Measurements from ENCODE around the gene KLHL22.
A peak's percentile ranks its signal among the peaks of the same experiment; 100 is the strongest.
"Not testable (repeated sequence)": the region's sequence is repeated elsewhere in the genome, so short reads cannot be mapped to it uniquely, and the experiment has no call there.

Gene KLHL22

DNA sequence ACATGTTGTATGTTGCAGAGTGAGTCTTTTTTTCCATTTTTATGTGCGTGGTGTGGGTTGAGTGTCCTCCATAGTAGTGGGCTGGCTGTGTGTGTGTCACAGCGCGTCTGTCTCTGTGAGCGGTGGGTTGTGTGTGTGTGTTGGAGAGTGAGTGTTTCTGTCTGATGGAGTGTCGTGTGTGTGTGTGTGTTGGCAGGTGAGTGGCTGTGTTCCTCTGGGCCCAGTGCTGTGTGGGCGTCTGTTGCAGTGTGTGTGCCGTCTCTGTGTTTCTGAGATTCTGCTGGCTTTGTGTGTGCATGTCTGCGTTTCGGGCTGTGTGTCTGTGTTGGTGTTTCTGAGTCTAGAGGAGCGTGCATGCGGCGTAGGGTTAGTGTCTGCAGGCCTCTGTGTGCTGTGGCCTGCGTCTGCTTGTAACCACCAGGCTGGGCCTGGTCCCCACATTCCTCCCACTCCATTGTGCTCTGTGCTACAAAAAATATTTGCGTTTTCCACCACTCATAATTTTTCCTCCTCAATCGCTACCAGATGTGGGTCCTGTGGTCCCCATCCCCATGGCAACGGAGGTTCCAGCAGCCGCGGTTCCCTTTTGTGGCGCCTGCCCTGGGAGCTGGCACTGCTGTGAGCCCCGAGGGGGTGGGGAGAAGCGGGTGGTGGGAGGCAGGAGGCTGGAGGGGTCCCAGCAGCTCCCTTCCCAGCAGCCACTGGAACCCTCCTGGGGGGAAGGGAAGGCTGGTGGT, 73.2 kb downstream of the KLHL22 start:
- Histone ChIP-seq H3K4me3 (ENCODE audit: low read depth, low read length) (no peak overlapping the region), H3K36me3 (ENCODE audit: control insufficient read depth, insufficient read depth, low read length) (no peaks in the 10 kb centered on the region; the same call in 1 of the 2 replicates), H3K27ac (ENCODE audit: low read depth, low read length) (no peak overlapping the region), H3K4me1 (ENCODE audit: control insufficient read depth, insufficient read depth, low read length) (no peaks in the 10 kb centered on the region), H3K9me3 (ENCODE audit: control insufficient read depth, insufficient read depth, low read length) (no peaks in the 10 kb centered on the region), H3K27me3 (ENCODE audit: control insufficient read depth, insufficient read depth, low read length) (peaks cover 28% of the 10 kb centered on the region), H3K9ac (ENCODE audit: low read depth, low read length) (no peak overlapping the region)

DNA sequence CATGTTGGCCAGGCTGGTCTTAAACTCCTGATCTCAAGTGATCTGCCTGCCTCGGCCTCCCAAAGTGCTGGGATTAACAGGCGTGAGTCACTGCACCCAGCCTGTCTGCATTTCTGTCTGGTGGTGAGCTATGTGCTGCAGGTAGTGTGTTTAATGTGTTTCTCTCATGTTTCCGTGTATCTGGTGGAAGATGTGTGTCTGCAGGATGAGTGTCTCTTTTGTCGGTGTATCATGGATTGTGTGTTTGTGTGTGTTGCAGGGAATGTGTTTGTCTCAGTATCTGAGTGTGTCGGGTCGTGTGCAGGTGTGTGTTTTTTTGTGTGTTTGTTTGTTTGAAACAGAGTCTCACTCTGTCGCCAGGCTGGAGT, 74.1 kb downstream of the KLHL22 start:
- Histone ChIP-seq H3K4me3 (ENCODE audit: low read depth, low read length) (no peak overlapping the region), H3K27me3 (ENCODE audit: control insufficient read depth, insufficient read depth, low read length) (peaks cover 20% of the 10 kb centered on the region), H3K9ac (ENCODE audit: low read depth, low read length) (no peak overlapping the region), H3K36me3 (ENCODE audit: control insufficient read depth, insufficient read depth, low read length) (no peaks in the 10 kb centered on the region), H3K9me3 (ENCODE audit: control insufficient read depth, insufficient read depth, low read length) (no peaks in the 10 kb centered on the region), H3K27ac (ENCODE audit: low read depth, low read length) (no peak overlapping the region), H3K4me1 (ENCODE audit: control insufficient read depth, insufficient read depth, low read length) (no peaks in the 10 kb centered on the region)

DNA sequence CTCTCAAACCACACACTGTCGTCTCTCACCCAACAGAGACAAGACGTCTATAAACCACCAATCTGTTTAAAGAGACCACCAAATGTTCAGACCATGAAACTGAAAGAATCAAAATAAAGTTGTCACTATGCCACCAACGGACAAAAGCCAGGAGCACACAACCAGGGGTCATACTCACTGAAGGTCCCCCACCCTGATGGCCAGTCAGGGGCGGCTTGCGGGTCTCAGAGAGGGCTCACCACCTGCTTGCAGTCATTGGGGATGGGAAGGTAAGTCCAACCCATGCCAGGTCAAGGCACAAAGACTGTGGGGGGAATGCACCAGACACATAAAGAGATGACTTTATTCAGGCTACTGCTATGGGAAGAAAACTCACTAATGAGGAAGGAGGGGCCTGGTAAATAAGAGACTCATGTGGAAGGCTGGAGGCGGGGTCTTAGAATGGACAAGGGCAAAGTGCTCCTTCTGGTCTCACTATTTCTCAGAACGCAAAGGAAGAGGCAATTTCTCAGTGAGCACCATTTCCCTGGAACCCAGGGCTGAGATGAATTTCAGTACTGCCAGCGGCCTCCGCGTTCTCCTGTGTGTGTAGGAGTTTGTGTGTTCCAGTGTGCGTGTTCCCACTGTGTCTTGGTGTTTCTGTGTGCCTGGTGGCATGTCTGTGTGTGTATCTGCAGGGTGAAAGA, 75.3 kb downstream of the KLHL22 start:
- Histone ChIP-seq H3K9ac (ENCODE audit: low read depth, low read length) (no peak overlapping the region), H3K36me3 (ENCODE audit: control insufficient read depth, insufficient read depth, low read length) (no peaks in the 10 kb centered on the region), H3K4me1 (ENCODE audit: control insufficient read depth, insufficient read depth, low read length) (no peaks in the 10 kb centered on the region), H3K9me3 (ENCODE audit: control insufficient read depth, insufficient read depth, low read length) (no peaks in the 10 kb centered on the region), H3K4me3 (ENCODE audit: low read depth, low read length) (no peak overlapping the region), H3K27ac (ENCODE audit: low read depth, low read length) (no peak overlapping the region), H3K27me3 (ENCODE audit: control insufficient read depth, insufficient read depth, low read length) (peaks cover 9% of the 10 kb centered on the region; the same call in 1 of the 2 replicates)

DNA sequence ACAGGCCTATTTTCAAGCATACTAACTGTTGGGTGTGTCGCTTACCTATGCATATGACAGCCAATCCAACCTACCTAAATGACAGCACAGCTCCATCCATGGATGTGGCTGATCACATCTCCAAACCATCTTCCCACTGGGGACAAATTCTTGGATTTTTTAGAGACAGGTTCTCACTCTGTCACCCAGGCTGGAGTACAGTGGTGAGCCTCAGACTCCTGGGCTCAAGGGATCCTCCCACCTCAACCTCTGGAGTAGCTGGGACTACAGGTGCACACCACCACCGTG, 76.0 kb downstream of the KLHL22 start:
- Histone ChIP-seq H3K27ac (ENCODE audit: low read depth, low read length) (no peak overlapping the region), H3K4me1 (ENCODE audit: control insufficient read depth, insufficient read depth, low read length) (no peaks in the 10 kb centered on the region), H3K9ac (ENCODE audit: low read depth, low read length) (no peak overlapping the region), H3K36me3 (ENCODE audit: control insufficient read depth, insufficient read depth, low read length) (no peaks in the 10 kb centered on the region), H3K4me3 (ENCODE audit: low read depth, low read length) (no peak overlapping the region), H3K27me3 (ENCODE audit: control insufficient read depth, insufficient read depth, low read length) (peaks cover 2% of the 10 kb centered on the region; the same call in 1 of the 2 replicates), H3K9me3 (ENCODE audit: control insufficient read depth, insufficient read depth, low read length) (no peaks in the 10 kb centered on the region)

DNA sequence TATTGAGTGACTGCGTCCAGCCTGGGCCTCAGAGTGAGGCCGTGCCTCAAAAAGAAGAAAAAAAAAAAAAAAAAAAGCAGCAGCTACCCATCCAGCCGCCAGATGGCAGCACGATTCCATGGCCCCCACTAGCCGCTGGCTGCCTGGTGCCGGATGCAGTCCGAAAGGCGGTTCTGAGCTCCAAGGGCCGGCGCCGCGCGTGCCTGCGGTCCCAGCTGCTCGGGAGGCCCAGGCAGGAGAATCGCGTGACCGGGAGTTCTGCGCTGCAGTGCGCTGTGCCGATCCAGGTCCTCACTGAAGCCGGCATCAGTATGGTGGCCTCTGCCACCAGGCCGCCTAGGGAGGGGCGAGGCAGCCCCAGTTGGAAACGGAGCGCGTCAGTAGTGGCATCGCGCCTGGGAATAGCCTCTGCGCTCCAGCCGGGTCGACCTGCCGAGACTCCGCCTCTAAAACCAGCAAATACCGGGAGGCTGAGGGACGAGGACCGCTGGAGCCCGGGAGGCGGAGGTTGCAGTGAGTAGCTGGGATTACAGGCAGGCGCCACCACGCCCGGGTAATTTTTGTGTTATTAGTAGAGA, 77.3 kb downstream of the KLHL22 start:
- no peaks in the 10 kb centered on the region for H3K4me1 ChIP-seq (ENCODE audit: control insufficient read depth, insufficient read depth, low read length)
- peak overlapping the region; percentile 62 for H3K4me3 ChIP-seq (ENCODE audit: low read depth, low read length)
- H3K27ac ChIP-seq (ENCODE audit: low read depth, low read length): no peak overlapping the region
- H3K9me3 ChIP-seq (ENCODE audit: control insufficient read depth, insufficient read depth, low read length): no peaks in the 10 kb centered on the region
- 0 out of 2 replicates have a peak, but pooled peaks cover 2% of the 10 kb centered on the region for H3K27me3 ChIP-seq (ENCODE audit: control insufficient read depth, insufficient read depth, low read length)
- no peak overlapping the region; the same call in 1 of the 2 replicates for H3K9ac ChIP-seq (ENCODE audit: low read depth, low read length)
- H3K36me3 ChIP-seq (ENCODE audit: control insufficient read depth, insufficient read depth, low read length): no peaks in the 10 kb centered on the region

DNA sequence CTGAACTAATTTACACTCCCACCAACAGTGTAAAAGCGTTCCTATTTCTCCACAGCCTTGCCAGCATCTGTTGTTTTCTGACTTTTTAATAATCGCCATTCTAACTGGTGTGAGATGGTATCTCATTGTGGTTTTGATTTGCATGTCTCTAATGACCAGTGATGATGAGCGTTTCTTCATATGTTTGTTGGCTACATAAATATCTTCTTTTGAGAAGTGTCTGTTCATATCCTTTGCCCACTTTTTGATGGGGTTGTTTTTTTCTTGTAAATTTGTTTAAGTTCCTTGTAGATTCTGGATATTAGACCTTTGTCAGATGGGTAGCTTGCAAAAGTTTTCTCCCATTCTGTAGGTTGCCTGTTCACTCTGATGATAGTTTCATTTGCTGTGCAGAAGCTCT, 79.9 kb downstream of the KLHL22 start:
- not testable (repeated sequence) for H3K27ac ChIP-seq (ENCODE audit: low read depth, low read length); H3K9me3 ChIP-seq (ENCODE audit: control insufficient read depth, insufficient read depth, low read length)

DNA sequence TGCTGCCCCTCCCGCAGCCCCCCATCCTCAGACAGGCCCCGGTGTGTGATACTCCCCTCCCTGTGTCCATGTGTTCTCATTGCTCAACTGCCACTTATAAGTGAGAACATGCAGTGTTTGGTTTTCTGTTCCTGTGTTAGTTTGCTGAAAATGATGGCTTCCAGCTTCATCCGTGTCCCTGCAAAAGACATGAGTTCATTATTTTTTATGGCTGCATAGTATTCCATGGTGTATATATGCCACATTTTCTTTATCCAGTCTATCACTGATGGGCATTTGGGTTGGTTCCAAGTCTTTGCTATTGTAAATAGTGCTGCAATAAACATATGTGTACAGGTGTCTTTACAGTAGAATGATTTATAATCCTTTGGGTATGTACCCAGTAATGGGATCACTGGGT, 80.4 kb downstream of the KLHL22 start:
- not testable (repeated sequence) for H3K4me3 ChIP-seq (ENCODE audit: low read depth, low read length); H3K36me3 ChIP-seq (ENCODE audit: control insufficient read depth, insufficient read depth, low read length); H3K27ac ChIP-seq (ENCODE audit: low read depth, low read length); H3K27me3 ChIP-seq (ENCODE audit: control insufficient read depth, insufficient read depth, low read length); H3K9ac ChIP-seq (ENCODE audit: low read depth, low read length); H3K4me1 ChIP-seq (ENCODE audit: control insufficient read depth, insufficient read depth, low read length); H3K9me3 ChIP-seq (ENCODE audit: control insufficient read depth, insufficient read depth, low read length)

More for the DNA sequence above, 79.9 kb downstream of the KLHL22 start:
- H3K36me3 ChIP-seq (ENCODE audit: control insufficient read depth, insufficient read depth, low read length); H3K4me1 ChIP-seq (ENCODE audit: control insufficient read depth, insufficient read depth, low read length); H3K9ac ChIP-seq (ENCODE audit: low read depth, low read length); H3K4me3 ChIP-seq (ENCODE audit: low read depth, low read length); H3K27me3 ChIP-seq (ENCODE audit: control insufficient read depth, insufficient read depth, low read length): not testable (repeated sequence)

DNA sequence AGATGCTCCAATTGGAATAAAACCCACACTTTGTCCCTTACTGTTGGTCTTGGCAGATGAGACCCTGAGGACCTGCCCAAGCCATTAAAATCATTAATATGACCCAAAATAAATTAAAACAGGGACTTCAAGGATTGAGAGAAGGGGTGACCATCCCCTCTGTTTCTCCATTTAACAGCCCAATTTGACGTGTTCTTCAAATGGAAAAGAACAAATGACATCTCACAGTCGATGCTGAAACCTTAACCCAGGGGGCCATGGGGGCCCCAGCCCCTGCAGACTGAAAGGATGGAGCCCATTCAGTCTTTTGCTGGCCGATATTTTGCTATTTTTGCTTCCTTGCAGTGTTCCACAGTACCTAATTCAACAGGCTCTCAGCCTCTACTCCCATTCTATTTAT, 81.1 kb downstream of the KLHL22 start:
- H3K9me3 ChIP-seq (ENCODE audit: control insufficient read depth, insufficient read depth, low read length): no peaks in the 10 kb centered on the region
- no peaks in the 10 kb centered on the region for H3K4me1 ChIP-seq (ENCODE audit: control insufficient read depth, insufficient read depth, low read length)
- H3K27ac ChIP-seq (ENCODE audit: low read depth, low read length): no peak overlapping the region
- H3K4me3 ChIP-seq (ENCODE audit: low read depth, low read length): no peak overlapping the region
- no peaks in the 10 kb centered on the region for H3K36me3 ChIP-seq (ENCODE audit: control insufficient read depth, insufficient read depth, low read length)
- H3K9ac ChIP-seq (ENCODE audit: low read depth, low read length): no peak overlapping the region
- 0 out of 2 replicates have a peak, but pooled peaks cover 2% of the 10 kb centered on the region for H3K27me3 ChIP-seq (ENCODE audit: control insufficient read depth, insufficient read depth, low read length)

DNA sequence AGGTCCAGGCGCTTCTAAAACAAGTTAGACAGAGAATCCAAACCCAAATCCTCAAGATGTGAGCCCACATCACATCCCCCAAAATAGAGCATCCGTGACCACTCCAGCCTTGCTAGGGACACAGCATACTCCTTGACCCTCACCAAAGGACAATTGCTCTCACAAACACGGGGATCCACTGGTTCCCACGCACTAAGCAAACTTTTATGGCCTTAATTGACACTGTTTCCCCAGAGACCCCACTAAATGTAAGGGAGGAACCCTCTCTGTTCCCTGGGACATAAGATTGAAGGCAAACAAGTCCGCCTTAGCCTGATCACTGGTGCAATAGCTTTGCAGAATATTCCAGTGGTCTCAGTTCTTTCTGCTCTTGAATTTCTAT, 81.5 kb downstream of the KLHL22 start:
- H3K4me1 ChIP-seq (ENCODE audit: control insufficient read depth, insufficient read depth, low read length): no peaks in the 10 kb centered on the region
- H3K9me3 ChIP-seq (ENCODE audit: control insufficient read depth, insufficient read depth, low read length): no peaks in the 10 kb centered on the region
- 0 out of 2 replicates have a peak, but pooled peaks cover 1% of the 10 kb centered on the region for H3K27me3 ChIP-seq (ENCODE audit: control insufficient read depth, insufficient read depth, low read length)
- H3K36me3 ChIP-seq (ENCODE audit: control insufficient read depth, insufficient read depth, low read length): no peaks in the 10 kb centered on the region
- H3K27ac ChIP-seq (ENCODE audit: low read depth, low read length): no peak overlapping the region
- H3K9ac ChIP-seq (ENCODE audit: low read depth, low read length): no peak overlapping the region
- no peak overlapping the region for H3K4me3 ChIP-seq (ENCODE audit: low read depth, low read length)

DNA sequence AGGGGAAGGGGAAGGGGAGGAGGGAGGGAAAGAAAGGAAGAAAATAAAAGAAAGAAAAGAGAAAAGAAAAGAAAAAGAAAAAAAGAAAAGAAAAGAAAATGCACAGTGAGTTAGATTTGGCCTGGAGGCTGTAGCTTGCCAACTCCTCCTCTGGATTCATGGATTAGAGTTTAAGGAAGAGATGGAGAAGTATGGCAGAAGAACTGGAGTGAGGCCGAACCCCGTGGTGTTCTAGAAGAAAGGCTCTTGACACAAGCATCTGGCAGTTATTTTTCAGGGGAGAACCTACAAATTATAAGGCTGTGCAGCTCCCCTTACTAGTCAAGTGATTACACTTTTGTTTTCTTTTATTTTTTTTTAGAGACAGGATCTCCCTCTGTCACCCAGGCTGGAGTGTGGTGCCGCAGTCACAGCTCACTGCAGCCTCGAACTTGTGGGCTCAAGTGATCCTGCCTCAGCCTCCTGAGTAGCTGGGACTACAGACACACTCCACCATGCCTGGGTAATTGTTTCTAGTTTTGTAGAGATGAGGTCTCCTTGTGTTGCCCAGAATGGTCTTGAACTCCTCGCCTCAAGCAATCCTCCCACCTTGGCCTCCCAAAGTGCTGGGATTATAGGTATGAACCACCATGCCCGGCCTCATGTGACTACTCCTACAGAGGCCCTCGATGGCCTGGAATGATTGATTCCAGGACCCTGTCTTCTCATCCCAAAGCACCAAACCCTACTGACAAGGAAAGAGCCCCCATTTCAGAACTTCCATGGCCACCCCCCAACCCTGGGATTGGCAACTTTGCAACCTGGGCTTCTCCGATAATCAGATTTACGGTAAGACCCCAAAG, 82.2 kb downstream of the KLHL22 start:
- H3K27me3 ChIP-seq (ENCODE audit: control insufficient read depth, insufficient read depth, low read length): no peaks in the 10 kb centered on the region
- H3K27ac ChIP-seq (ENCODE audit: low read depth, low read length): no peak overlapping the region
- H3K4me1 ChIP-seq (ENCODE audit: control insufficient read depth, insufficient read depth, low read length): no peaks in the 10 kb centered on the region
- H3K36me3 ChIP-seq (ENCODE audit: control insufficient read depth, insufficient read depth, low read length): no peaks in the 10 kb centered on the region
- H3K4me3 ChIP-seq (ENCODE audit: low read depth, low read length): no peak overlapping the region
- H3K9ac ChIP-seq (ENCODE audit: low read depth, low read length): no peak overlapping the region
- no peaks in the 10 kb centered on the region for H3K9me3 ChIP-seq (ENCODE audit: control insufficient read depth, insufficient read depth, low read length)
